Transverse colon (tissue), 4 donors: ENCODE data around the gene MCF2L2. TPM values are rescaled to one million over a fixed set of nuclear protein-coding genes. Genes with fewer than 3 reads are reported as not detected.

Source experiments
- DNase-seq: peaks from one replicate; pipeline ENCODE4 v3.0.0-alpha.2; 2019
- H3K27ac ChIP-seq, 4 donors: fragments of 200-600 bp; sonication (generic); 2 replicates each; pipeline ENCODE4 v1.5.1; 2016 to 2018; ENCODE audit warnings: inconsistent platforms in 4 of 4
- H3K27me3 ChIP-seq: fragments of 200-600 bp; sonication (generic); 2 replicates; pipeline ENCODE4 v1.5.1; 2017; ENCODE audit warnings: inconsistent platforms
- H3K36me3 ChIP-seq, 4 donors: fragments of 200-600 bp; sonication (generic); 2 replicates each; pipeline ENCODE4 v1.5.1; 2017 to 2019; ENCODE audit warnings: inconsistent platforms in 4 of 4
- H3K4me1 ChIP-seq, 4 donors: fragments of 200-600 bp; sonication (generic); 2 replicates each; pipeline ENCODE4 v1.5.1; 2017 to 2020; ENCODE audit warnings: inconsistent platforms in 4 of 4
- H3K4me3 ChIP-seq, 4 donors: fragments of 200-600 bp; sonication (generic); 1 replicate in 1 of 4; 2 replicates in 3 of 4; pipeline versions ENCODE4 v1.5.1 to v1.6.1; 2017 to 2019; ENCODE audit warnings: inconsistent platforms in 4 of 4
- H3K9me3 ChIP-seq, 2 donors: fragments of 200-600 bp; sonication (generic); 2 replicates each; pipeline ENCODE4 v1.5.1; 2017 to 2019; ENCODE audit warnings: inconsistent platforms in 2 of 2
- EP300 ChIP-seq: sonication (generic); formaldehyde crosslinking; IDR thresholded peaks from one replicate; pipeline ENCODE4 v1.6.1; 2017; ENCODE audit warnings: antibody characterized with exemption, low read depth
- POLR2A ChIP-seq: fragments of 450-650 bp; IDR thresholded peaks from one replicate; pipeline ENCODE4 v1.6.1; 2016; ENCODE audit warnings: antibody characterized with exemption, mild to moderate bottlenecking, moderate library complexity
- POLR2AphosphoS5 ChIP-seq, 3 donors: sonication (generic); formaldehyde crosslinking; IDR thresholded peaks; one replicate each; pipeline ENCODE4 v1.6.1; 2016; ENCODE audit warnings: antibody characterized with exemption in 3 of 3
- WGBS, 2 donors: methylation state at CpG; one replicate each; pipeline ENCODE4 v1.1.5; 2018; ENCODE audit warnings: low coverage in 1 of 2; 5-methylcytosine and 5-hydroxymethylcytosine counted together
- in situ Hi-C, 4 donors: fragments of 200-750 bp; cut with MboI; loops; one replicate each; pipeline versions ENCODE4 v1.15.0 to v1.15.1; 2017; ENCODE audit warnings: low sequenced_read_pairs in 3 of 4, low pct_ligation_motif_present in 1 of 4, low pct_unique_long_range_greater_than_20kb in 1 of 4
- intact Hi-C: fragments of 100-400 bp; cut with DNase I; formaldehyde crosslinking; loops from one replicate; pipeline ENCODE4 v1.15.1; 2023; ENCODE audit warnings: low total_unique reads
- total RNA-seq, 4 donors: library from RNA; depleted of rRNA; stranded (reverse); fragments of >200 nt; gene quantifications; one replicate each; pipeline ENCODE4 v1.1.0, GENCODE V29; 2016
- TF ChIP-seq, protein P1 (sequence below), 5 experiments: fragments of 200-600 bp in 3 of 5; fragments of 450-650 bp in 2 of 5; sonication (generic) in 3 of 5; IDR thresholded peaks; 1 replicate in 2 of 5; 2 replicates in 3 of 5; pipeline ENCODE4 v1.5.1; 2016 to 2017; ENCODE audit warnings: antibody characterized with exemption in 5 of 5, inconsistent platforms in 3 of 5, mild to moderate bottlenecking in 2 of 5, moderate library complexity in 1 of 5

The MCF2L2 gene
- total RNA-seq, 4 donors from 2014 or later, result 0.20 to 3.7 (median 2.0) TPM

DNA sequence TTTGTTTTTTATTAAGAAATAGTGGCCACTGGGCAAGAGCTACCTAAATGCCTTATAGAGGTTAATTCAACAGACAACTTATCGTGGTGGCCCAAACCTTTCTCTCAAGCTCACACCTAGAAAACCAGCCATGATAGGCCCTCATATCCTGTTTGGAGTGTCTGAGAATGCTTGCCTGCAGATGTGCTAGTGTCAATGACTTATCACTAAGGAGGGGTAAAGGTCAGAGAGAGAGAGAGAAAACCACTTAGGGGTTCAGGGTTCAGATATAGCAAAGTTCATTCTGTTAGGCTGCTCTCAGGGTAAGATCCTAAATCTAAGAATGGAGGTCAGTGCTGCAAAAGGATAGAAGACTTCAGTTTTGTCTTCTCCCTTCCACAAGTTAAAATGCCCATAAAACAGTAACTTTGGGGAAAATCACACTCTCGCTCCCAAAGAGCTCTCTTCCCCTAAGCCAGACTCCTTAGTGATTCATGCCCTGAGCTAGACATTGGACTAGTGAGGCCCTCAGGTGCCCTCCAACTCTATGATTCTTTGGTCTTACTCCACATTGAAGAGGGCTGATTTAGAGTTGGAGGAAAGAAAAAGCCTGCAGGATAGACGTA, 205.7 kb downstream of the MCF2L2 start:
- 98 to 100% methylated on average over 1 to 3 of the region's 3 CpGs for WGBS, 2 donors
- Histone ChIP-seq H3K9me3 (no peaks in the 10 kb centered on the region), H3K4me1 (no peaks in the 10 kb centered on the region), H3K27ac (no peak overlapping the region), H3K27me3 (peaks cover 3% of the 10 kb centered on the region), H3K36me3 (no peaks in the 10 kb centered on the region), H3K4me3 (no peak overlapping the region)
- intact Hi-C loops, result no loop called here
- no peak for DNase-seq
- TF ChIP-seq POLR2AphosphoS5 (IDR thresholded peaks at IDR 0.05) (no peak), EP300 (no peak)
- TF ChIP-seq, protein P1, sequence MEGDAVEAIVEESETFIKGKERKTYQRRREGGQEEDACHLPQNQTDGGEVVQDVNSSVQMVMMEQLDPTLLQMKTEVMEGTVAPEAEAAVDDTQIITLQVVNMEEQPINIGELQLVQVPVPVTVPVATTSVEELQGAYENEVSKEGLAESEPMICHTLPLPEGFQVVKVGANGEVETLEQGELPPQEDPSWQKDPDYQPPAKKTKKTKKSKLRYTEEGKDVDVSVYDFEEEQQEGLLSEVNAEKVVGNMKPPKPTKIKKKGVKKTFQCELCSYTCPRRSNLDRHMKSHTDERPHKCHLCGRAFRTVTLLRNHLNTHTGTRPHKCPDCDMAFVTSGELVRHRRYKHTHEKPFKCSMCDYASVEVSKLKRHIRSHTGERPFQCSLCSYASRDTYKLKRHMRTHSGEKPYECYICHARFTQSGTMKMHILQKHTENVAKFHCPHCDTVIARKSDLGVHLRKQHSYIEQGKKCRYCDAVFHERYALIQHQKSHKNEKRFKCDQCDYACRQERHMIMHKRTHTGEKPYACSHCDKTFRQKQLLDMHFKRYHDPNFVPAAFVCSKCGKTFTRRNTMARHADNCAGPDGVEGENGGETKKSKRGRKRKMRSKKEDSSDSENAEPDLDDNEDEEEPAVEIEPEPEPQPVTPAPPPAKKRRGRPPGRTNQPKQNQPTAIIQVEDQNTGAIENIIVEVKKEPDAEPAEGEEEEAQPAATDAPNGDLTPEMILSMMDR (IDR thresholded peaks at IDR 0.05), result no peak
- in situ Hi-C loops, result no loop called here

DNA sequence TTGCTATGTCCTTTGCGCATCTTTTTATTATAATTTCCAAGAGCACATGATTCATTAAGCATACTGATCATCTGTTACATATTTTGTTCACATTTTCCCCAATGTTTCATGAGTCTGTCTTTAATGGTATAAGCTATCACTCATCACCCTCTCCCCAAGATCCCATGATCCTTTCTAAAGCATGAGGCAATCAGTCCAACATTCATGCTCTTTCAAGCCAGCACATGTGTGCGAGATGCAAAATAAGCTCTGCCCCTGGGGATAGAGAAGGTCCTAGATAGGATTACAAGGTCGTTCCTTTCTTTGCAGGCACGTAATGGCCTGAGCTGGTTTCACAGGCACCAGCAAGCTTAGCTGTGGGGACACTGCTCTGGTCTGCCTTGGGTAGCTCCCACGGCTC, 207.6 kb downstream of the MCF2L2 start:
- H3K4me3 ChIP-seq, result no peak overlapping the region
- H3K9me3 ChIP-seq, result no peaks in the 10 kb centered on the region
- no peak for DNase-seq
- no peak overlapping the region for H3K27ac ChIP-seq
- no peak for TF ChIP-seq POLR2AphosphoS5 (IDR thresholded peaks at IDR 0.05)
- TF ChIP-seq POLR2A, result no peak
- TF ChIP-seq EP300, result no peak
- TF ChIP-seq, protein P1 (IDR thresholded peaks at IDR 0.05), result no peak
- WGBS, 2 donors, result 76 to 83% methylated on average over 1 to 5 of the region's 5 CpGs
- no peaks in the 10 kb centered on the region for H3K36me3 ChIP-seq
- in situ Hi-C loops (no loop called here), intact Hi-C loops (no loop called here)
- peaks cover 8% of the 10 kb centered on the region for H3K27me3 ChIP-seq
- H3K4me1 ChIP-seq, result no peaks in the 10 kb centered on the region

DNA sequence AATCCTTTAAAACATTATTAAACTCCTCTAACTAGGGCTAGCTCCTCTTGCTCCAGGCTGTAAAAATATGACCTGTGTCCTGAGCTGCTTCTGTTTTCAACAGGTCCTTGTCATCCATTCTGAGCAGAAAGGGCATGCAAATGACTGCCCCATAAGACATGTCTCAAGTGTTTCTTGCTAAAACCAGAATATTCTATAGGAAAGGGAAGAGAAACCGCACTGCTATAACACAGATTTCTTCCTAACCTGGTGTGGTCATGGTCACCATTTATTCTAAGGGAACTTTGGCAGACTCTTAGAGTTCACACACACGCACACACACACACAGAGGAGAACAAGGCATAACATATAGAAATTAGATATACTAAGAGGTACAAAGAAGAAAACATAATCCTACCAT, 209.6 kb downstream of the MCF2L2 start:
- peaks cover 8% of the 10 kb centered on the region for H3K27me3 ChIP-seq
- no peaks in the 10 kb centered on the region for H3K36me3 ChIP-seq
- intact Hi-C loops, result no loop called here
- in situ Hi-C loops, result no loop called here
- DNase-seq, result no peak
- 74 to 83% methylated on average over 1 to 2 of the region's 2 CpGs for WGBS, 2 donors
- H3K27ac ChIP-seq, result no peak overlapping the region
- no peaks in the 10 kb centered on the region for H3K9me3 ChIP-seq
- H3K4me3 ChIP-seq, result no peak overlapping the region
- TF ChIP-seq EP300, result no peak
- TF ChIP-seq POLR2A, result no peak
- TF ChIP-seq POLR2AphosphoS5 (IDR thresholded peaks at IDR 0.05), result no peak
- TF ChIP-seq, protein P1 (IDR thresholded peaks at IDR 0.05), result no peak
- H3K4me1 ChIP-seq, result peaks cover 0 to under 1% (median 0%) of the 10 kb centered on the region in 4 donors

DNA sequence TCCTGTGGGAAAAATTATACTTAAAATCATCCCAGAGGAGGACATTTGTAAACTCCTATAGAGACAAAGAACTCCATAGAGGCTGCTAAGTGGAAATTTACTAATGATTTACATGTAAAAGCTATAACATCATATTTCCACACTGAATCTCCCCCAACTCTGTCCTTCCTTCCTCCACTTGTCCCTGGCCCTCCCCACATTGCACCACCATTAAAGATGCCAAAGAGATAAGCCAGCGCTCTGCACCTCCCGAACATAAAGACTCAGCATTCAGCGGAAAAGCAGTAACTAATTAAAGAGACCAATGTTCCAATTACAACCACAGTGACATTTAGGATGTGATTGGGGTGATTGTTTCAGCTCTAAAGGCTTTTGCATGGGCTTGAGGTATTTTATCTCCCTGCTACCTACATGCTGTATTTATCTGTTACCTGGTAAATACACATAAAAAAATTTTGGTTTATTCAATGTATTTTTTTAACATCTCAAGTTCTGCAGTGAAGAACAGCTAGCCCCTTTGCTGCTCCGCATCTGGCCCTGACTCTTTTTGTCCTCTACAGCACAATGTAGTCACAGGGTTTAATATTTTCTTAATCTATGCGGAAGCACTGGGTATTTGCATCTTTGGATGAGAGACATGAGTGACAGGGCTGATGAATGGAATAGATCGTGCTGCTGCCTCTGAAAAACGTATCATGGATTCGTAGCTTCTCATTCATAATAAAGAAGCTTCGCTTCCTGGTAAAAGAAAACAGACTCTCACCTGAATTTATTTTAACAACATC, 210.7 kb downstream of the MCF2L2 start:
- 63% methylated on average over 8 to 9 of the region's 9 CpGs for WGBS, 2 donors

More for the DNA sequence above, 210.7 kb downstream of the MCF2L2 start:
- Histone ChIP-seq H3K27me3 (peaks cover 8% of the 10 kb centered on the region), H3K4me3 (no peak overlapping the region), H3K4me1 (peaks cover 0 to 6% (median 4%) of the 10 kb centered on the region in 4 donors), H3K27ac (no peak overlapping the region), H3K36me3 (no peaks in the 10 kb centered on the region), H3K9me3 (no peaks in the 10 kb centered on the region)
- TF ChIP-seq POLR2AphosphoS5 (IDR thresholded peaks at IDR 0.05) (no peak), POLR2A (no peak), EP300 (no peak)
- TF ChIP-seq, protein P1 (IDR thresholded peaks at IDR 0.05), result no peak
- no peak for DNase-seq
- intact Hi-C loops (no loop called here), in situ Hi-C loops (no loop called here)
